ENCODE measurements around the gene RGS3.

The RGS3 gene

DNA sequence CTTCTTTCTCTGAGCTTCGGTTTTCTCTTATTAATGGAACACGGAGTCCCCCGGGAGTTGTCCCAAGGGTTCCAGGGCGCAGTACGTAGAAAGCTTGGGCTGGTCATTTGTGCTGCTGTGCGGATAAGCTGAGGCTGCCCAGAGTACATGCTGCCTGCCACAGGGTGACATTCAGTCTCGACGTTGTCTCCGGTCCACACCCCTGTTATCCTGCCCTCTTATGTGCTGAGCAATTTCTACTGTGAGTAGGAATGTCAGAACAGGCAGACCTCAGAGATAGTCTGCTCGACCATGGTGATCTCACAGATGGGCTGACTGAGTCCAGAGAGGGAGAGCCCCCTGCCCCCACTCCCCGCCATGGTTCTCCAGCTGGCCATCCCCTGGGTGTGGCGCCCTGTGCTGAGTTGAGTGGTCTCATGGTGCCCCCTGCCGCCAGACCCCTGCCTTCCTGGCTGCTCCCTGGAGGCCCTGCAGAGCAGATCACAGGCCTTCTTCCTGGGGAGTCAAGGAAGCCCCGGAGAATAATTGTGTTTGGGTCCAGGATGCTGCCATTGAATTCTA is 124.0 kb downstream of the RGS3 start:
- DNase-seq (ENCODE audit: low spot score), result no peak

- no peak for DNase-seq (ENCODE audit: low spot score)
Measured at GRCh38 chr9:113588242-113588810, 124.8 kb downstream of the RGS3 start.

- DNase-seq (ENCODE audit: low spot score), result no peak
Measured at GRCh38 chr9:113588936-113589335, 125.4 kb downstream of the RGS3 start.

GRCh38 chr9:113589407-113589806 is 125.9 kb downstream of the RGS3 start:
- DNase-seq (ENCODE audit: low spot score), result no peak

GRCh38 chr9:113589890-113590289 is 126.4 kb downstream of the RGS3 start:
- DNase-seq (ENCODE audit: low spot score), result peak; percentile 47

- DNase-seq (ENCODE audit: low spot score), result no peak
Measured at GRCh38 chr9:113590389-113590788, 126.9 kb downstream of the RGS3 start.

DNA sequence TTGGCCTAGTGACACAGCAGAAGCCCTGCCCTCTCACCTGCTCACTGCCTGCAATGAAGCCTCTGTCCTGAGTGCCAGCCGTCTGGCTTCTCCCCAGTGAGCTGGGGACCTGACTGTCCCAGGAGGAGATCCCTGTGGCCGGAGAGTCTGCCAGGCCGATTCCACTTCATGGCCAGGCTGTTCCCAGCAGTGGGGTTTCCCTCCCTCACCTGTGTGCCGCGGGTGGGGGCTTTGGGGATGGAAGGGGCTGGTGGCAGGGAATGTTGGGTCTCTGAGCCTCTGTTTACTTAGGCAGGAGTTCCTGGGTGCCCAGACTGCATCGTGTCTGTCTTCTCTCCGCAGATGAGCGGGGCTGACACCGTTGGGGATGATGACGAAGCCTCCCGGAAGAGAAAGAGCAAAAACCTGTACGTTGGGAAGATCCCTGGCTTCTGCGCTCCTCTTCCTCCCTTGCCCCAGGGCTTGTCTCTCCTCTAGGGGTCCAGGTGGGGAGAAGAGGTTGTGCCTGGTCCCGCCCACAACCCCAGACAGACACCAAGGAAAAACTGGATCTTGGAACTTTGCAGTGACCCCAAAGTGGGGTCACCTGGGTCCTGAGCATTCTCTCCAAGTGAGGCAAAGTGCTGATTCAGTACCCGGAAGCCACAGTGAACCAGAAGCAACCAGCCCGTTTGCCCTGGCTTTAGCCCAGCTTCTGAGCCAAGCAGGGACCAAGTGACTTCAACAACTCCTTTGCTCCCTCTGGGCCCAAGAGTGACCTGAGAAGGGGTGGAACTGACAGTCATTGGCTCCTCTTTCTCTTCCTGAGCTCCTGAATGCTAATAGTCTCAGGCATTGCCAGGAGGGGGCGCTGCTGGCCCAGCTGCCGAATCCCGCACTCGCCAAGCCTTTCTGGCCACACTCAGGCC is 127.7 kb downstream of the RGS3 start:
- peak; percentile 73 for DNase-seq (ENCODE audit: low spot score)

DNA sequence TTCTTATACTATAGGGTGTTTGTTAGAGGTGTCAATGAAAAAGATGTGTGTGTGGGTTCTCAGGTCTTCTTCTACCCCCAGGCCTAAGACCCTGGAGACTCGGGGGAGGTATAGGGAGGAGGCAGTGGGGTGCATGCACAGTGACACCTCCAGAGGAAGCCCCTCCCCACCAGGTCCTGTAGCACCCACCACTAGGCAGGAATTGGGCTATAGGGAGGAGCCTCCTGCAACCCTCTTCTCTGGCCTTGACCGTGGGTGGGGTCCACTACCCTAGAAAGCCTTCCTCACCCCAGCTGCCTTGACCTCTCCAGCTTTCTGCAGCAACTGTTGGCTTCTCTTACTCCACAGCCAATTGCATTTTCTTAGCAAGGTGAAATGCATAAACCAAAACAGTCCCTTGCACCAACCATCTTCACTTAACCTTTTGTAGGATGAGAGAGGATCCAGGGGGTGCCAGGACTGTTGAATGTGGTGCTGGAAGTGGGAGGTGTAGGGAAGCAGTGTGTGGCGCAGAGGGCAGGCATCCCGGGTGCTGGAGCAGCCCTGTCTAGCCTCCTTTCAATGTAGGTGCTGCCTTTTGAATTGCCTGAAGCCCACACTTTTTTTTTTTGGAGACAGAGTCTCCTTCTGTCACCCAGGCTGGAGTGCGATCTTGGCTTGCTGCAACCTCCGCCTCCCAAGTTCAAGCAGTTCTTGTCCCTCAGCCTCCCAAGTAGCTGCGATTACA is 128.5 kb downstream of the RGS3 start:
- no peak for DNase-seq (ENCODE audit: low spot score)

- no peak for DNase-seq (ENCODE audit: low spot score)
Measured at GRCh38 chr9:113592876-113593575, 129.5 kb downstream of the RGS3 start.

DNA sequence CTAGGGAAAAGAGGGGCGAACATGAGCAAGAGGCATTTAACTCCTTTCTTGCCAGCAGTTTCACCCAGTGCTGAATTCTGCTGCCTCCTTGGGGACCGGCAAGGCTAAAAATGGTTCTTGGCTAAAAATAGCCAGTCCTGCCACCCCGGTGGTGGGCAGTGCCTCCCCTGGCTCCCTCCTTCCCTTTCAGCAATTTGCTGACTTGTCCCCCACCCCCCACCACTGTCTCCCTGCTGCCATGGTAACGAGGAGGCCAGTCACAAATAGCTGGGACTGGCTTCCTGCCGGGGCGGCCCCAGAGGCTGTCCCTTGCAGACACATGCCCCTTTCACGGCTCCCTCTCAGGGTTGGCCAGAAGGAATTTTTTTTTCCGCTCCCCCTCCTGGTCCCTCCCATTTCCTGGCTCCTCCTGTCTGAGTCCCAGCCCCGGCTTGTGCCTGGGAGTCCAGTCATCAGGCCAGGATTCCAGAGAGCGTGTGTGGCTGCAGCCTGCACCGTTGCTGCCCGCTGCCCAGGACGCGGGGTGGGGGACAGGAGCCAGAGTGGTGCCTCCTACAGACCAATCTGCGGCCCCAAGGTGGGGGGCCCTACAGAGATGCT is 130.3 kb downstream of the RGS3 start:
- DNase-seq (ENCODE audit: low spot score), result peak; percentile 33

- no peak for DNase-seq (ENCODE audit: low spot score)
Measured at GRCh38 chr9:113594484-113595299, 131.2 kb downstream of the RGS3 start.

DNA sequence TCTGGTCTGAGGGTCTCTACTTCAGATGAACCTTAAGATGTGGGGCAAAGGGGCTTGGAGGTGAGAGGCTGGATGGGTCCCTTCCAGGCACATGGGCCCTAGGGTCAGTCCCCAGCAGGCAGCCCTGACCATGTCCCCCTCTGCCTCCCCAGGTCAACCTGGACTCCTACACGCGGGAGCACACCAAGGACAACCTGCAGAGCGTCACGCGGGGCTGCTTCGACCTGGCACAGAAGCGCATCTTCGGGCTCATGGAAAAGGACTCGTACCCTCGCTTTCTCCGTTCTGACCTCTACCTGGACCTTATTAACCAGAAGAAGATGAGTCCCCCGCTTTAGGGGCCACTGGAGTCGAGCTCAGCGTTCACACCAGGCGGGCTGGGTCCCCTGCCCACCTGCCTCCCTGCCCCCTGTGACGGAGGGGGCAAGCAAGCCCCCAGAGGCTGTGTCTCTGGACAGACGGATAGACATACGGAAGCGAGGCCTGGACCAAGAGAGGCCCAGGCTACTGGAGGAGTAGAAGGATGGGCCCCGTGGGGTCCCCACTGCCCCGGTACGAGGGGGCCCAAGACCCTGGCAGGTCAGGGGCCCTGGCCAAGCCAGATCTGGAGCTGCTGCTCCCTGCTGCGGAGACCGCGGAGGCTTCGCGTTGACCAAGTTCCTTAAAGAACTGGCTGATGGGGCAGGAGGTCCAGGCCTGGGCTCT is 133.2 kb downstream of the RGS3 start:
- DNase-seq (ENCODE audit: low spot score), result no peak

GRCh38 chr9:113597390-113598241 is 134.1 kb downstream of the RGS3 start:
- DNase-seq (ENCODE audit: low spot score), result no peak

DNA sequence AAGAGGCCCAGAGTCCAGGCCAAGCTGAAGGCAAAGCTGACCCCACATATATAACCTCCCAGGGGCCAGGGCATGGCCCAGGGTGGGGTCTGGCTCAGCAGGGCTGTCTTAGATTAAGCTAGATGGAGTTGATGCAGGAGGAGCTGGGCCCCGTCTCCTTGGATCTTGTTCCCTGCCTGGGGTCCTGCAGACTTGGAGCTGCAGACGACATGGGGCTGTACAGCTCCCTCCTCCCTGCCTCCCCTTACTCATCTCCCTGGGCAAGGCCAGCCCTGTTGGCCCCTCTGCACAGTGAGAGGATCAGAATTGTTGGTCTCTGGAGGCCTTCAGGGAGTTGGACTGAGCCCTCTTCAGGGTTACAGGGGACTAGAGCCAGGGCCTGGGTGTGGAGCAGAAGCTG is 134.9 kb downstream of the RGS3 start:
- no peak for DNase-seq (ENCODE audit: low spot score)

DNA sequence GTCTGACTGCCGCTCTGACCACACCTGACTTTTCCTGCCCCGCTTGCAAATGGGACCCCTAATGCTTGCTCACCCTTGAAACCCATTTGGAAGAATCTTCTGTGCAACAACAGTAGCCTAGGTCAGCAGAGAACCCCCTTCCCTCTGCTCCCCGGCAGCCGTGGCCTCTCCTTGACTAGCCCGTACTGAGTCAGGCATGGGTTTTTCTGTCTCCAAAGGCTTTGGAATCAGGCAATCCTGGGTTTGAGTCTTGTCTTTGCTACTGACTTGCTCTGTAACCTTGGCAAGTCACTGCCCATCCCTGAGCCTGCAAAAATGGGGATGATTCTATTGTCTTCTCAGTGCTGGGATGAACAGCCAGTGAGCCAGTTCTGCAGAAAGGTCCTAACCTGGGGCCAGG is 135.4 kb downstream of the RGS3 start:
- DNase-seq (ENCODE audit: low spot score), result no peak

- no peak for DNase-seq (ENCODE audit: low spot score)
Measured at GRCh38 chr9:113599646-113600022, 136.1 kb downstream of the RGS3 start.

DNA sequence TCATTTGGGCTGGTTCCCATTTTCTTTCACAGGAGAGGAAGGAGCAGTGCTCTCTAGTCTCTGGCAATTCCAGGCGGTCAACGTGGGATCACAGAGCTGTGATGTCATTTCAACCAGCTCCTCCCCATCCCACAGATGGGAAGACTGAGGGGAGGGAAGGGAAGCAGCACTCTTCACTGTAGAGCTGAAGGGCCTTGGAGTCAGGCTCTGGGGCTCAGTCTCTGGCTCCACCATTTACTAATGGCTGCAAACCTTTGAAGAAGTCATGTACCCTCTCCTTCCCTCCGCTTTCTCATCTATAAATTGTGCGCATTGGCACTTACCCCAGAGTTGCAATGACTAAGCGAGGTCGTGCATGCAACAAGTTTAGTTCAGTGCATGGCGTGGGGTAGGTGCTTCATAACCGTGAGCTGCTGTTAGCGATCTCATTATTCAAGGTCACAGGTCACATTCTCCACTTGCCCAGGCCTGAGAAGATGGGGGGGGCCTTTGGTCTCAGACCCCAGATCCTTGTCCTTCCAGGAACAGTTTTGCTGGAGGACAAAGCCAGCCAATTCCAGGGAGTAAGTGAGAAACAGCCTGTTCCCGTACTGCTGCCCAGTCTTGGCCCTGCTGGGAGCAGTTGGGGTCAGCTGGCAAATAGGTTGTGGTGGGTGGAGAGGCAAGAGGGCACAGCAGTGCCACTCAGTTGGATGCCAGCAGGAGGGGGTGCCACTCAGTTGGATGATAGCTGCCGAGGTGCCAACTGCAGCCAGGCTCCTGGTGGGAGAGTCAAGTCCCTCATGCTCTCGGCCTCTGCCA is 136.7 kb downstream of the RGS3 start:
- no peak for DNase-seq (ENCODE audit: low spot score)

- DNase-seq (ENCODE audit: low spot score), result no peak
Measured at GRCh38 chr9:113600871-113601614, 137.5 kb downstream of the RGS3 start.

Data from SW480 (cell line).